Testis (tissue), 2 donors: ENCODE results near the gene TRRAP.

Source experiments
- POLR2A ChIP-seq: fragments of 450-650 bp; IDR thresholded peaks from one replicate; pipeline ENCODE4 v1.6.1; 2017; ENCODE audit warnings: antibody characterized with exemption, mild to moderate bottlenecking, moderate library complexity
- TF ChIP-seq, protein P1 (sequence below), 3 experiments: fragments of 450-650 bp in 2 of 3; fragments of 200-600 bp in 1 of 3; sonication (generic) in 1 of 3; IDR thresholded peaks; one replicate each; pipeline ENCODE4 v1.5.1; 2016 to 2019; ENCODE audit warnings: antibody characterized with exemption in 3 of 3, mild to moderate bottlenecking in 2 of 3, moderate library complexity in 1 of 3

DNA sequence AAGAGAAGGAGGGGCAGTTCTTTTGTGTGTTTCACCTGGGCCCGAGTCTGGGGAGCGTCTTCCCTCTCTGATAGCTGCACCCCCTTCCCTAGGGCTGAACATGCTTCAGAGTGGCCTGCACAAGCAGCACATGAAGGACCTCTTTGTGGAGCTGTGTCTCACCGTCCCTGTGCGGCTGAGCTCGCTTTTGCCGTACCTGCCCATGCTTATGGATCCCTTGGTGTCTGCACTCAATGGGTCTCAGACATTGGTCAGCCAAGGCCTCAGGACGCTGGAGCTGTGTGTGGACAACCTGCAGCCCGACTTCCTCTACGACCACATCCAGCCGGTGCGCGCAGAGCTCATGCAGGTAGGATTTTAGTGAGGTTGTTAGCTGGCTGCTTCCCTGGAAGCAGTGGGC is 39.0 kb downstream of the TRRAP start:
- TF ChIP-seq, protein P1, sequence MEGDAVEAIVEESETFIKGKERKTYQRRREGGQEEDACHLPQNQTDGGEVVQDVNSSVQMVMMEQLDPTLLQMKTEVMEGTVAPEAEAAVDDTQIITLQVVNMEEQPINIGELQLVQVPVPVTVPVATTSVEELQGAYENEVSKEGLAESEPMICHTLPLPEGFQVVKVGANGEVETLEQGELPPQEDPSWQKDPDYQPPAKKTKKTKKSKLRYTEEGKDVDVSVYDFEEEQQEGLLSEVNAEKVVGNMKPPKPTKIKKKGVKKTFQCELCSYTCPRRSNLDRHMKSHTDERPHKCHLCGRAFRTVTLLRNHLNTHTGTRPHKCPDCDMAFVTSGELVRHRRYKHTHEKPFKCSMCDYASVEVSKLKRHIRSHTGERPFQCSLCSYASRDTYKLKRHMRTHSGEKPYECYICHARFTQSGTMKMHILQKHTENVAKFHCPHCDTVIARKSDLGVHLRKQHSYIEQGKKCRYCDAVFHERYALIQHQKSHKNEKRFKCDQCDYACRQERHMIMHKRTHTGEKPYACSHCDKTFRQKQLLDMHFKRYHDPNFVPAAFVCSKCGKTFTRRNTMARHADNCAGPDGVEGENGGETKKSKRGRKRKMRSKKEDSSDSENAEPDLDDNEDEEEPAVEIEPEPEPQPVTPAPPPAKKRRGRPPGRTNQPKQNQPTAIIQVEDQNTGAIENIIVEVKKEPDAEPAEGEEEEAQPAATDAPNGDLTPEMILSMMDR (IDR thresholded peaks at IDR 0.05) = no peak
- TF ChIP-seq POLR2A = no peak
